Gastroesophageal sphincter (tissue), 3 donors: ENCODE data around the gene AGBL3.

Experiments used
- CTCF ChIP-seq, 4 experiments: fragments of 200-600 bp in 2 of 4; fragments of 450-650 bp in 2 of 4; sonication (generic) in 1 of 4; IDR thresholded peaks; one replicate each; pipeline ENCODE4 v1.5.1; 2017 to 2019; ENCODE audit warnings: antibody characterized with exemption in 4 of 4, mild to moderate bottlenecking in 2 of 4, moderate library complexity in 2 of 4
- EP300 ChIP-seq: sonication (generic); formaldehyde crosslinking; IDR thresholded peaks from one replicate; pipeline ENCODE4 v1.6.1; 2017; ENCODE audit warnings: antibody characterized with exemption, mild to moderate bottlenecking
- POLR2A ChIP-seq, 2 donors: fragments of 450-650 bp; IDR thresholded peaks; one replicate each; pipeline ENCODE4 v1.6.1; 2017; ENCODE audit warnings: antibody characterized with exemption in 2 of 2, mild to moderate bottlenecking in 2 of 2, moderate library complexity in 1 of 2
- POLR2AphosphoS5 ChIP-seq: sonication (generic); formaldehyde crosslinking; IDR thresholded peaks from one replicate; pipeline ENCODE4 v1.6.1; 2017; ENCODE audit warnings: antibody characterized with exemption

- no peak for TF ChIP-seq CTCF (IDR thresholded peaks at IDR 0.05)
- TF ChIP-seq POLR2AphosphoS5, result no peak
- no peak for TF ChIP-seq POLR2A (IDR thresholded peaks at IDR 0.05)
- TF ChIP-seq EP300, result no peak
Observed at GRCh38 chr7:135111379-135111778, 125.1 kb downstream of the AGBL3 start.
